Fibroblast of the aortic adventitia (primary cell): ENCODE measurements around the gene ATF4. TPM values are rescaled to one million over a fixed set of nuclear protein-coding genes. Genes with fewer than 3 reads are reported as not detected.

Experiments used
- DNase-seq: peaks from one replicate; pipeline ENCODE4 v3.0.0-alpha.2; 2010; ENCODE audit warnings: low read depth
- H3K4me3 ChIP-seq: 2 replicates; pipeline ENCODE4 v1.5.1; 2011; ENCODE audit warnings: low read depth, mild to moderate bottlenecking, control low read depth, low read length, moderate library complexity
- CTCF ChIP-seq: IDR thresholded peaks from 2 replicates; pipeline ENCODE4 v1.5.1; 2011; ENCODE audit warnings: mild to moderate bottlenecking, low read length, control low read depth, inconsistent platforms; ENCODE audit not compliant: insufficient read depth
- total RNA-seq: library from RNA; depleted of rRNA; stranded (reverse); fragments of >200 nt; gene quantifications from 2 replicates; pipeline ENCODE4 v1.2.3, GENCODE V29; 2012; ENCODE audit warnings: low replicate concordance

Gene ATF4
- total RNA-seq, 1 donor: 259 TPM

- no peak for DNase-seq
- no peak for TF ChIP-seq CTCF
Measured at GRCh38 chr22:39510529-39511149, 9.7 kb upstream of the ATF4 start.

GRCh38 chr22:39511226-39511625 is 9.1 kb upstream of the ATF4 start:
- H3K4me3 ChIP-seq: no peak overlapping the region
- DNase-seq: no peak
- TF ChIP-seq CTCF: no peak

More at GRCh38 chr22:39510529-39511149, 9.7 kb upstream of the ATF4 start:
- no peak overlapping the region for H3K4me3 ChIP-seq

- DNase-seq: no peak
- TF ChIP-seq CTCF: no peak
- no peak overlapping the region for H3K4me3 ChIP-seq
Measured at GRCh38 chr22:39512026-39512425, 8.3 kb upstream of the ATF4 start.

- no peak for DNase-seq
- H3K4me3 ChIP-seq: no peak overlapping the region
- TF ChIP-seq CTCF: no peak
Measured at GRCh38 chr22:39513791-39514190, 6.6 kb upstream of the ATF4 start.

- peak; percentile 78 for TF ChIP-seq CTCF
- peak; percentile 55 for DNase-seq
Measured at GRCh38 chr22:39514373-39514973, 5.9 kb upstream of the ATF4 start.

GRCh38 chr22:39515266-39516050 is 4.9 kb upstream of the ATF4 start:
- H3K4me3 ChIP-seq: no peak overlapping the region
- no peak for TF ChIP-seq CTCF
- DNase-seq: no peak

More at GRCh38 chr22:39514373-39514973, 5.9 kb upstream of the ATF4 start:
- no peak overlapping the region for H3K4me3 ChIP-seq
